Choroid plexus epithelial cell (primary cell): ENCODE measurements around the gene TBC1D14.

Experiments
- DNase-seq: peaks from one replicate; pipeline ENCODE4 v3.0.0-alpha.2; 2010; ENCODE audit warnings: low read depth
- H3K4me3 ChIP-seq: 2 replicates; pipeline ENCODE4 v1.5.1; 2011; ENCODE audit warnings: low read depth, mild to moderate bottlenecking, control low read depth, low read length, moderate library complexity
- TF ChIP-seq, protein P1 (sequence below): conservative IDR thresholded peaks from 2 replicates; pipeline ENCODE4 v1.5.1; 2011; ENCODE audit warnings: low read depth, mild to moderate bottlenecking, control low read depth, inconsistent platforms, low read length, moderate library complexity

TBC1D14 gene

DNA sequence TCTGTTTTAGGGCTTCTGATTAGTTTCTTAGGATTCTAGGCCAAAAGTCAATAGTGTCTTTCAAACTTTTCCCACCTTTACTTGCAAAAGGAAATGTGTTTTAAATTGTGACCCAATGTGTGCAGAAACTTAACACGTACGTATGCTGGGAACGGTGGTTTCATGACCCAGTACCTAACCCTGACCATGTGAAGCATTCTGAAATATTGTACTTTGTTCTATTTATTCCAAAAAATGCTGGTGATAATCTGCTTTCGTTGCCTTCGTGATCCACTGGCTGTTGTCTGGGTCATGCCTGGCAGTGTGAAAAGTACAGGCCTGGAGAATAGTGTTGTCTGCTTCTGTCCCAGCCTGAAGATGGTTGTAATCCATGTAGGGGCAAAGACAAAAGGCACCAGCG, 106.9 kb downstream of the TBC1D14 start:
- no peak overlapping the region for H3K4me3 ChIP-seq
- TF ChIP-seq, protein P1, sequence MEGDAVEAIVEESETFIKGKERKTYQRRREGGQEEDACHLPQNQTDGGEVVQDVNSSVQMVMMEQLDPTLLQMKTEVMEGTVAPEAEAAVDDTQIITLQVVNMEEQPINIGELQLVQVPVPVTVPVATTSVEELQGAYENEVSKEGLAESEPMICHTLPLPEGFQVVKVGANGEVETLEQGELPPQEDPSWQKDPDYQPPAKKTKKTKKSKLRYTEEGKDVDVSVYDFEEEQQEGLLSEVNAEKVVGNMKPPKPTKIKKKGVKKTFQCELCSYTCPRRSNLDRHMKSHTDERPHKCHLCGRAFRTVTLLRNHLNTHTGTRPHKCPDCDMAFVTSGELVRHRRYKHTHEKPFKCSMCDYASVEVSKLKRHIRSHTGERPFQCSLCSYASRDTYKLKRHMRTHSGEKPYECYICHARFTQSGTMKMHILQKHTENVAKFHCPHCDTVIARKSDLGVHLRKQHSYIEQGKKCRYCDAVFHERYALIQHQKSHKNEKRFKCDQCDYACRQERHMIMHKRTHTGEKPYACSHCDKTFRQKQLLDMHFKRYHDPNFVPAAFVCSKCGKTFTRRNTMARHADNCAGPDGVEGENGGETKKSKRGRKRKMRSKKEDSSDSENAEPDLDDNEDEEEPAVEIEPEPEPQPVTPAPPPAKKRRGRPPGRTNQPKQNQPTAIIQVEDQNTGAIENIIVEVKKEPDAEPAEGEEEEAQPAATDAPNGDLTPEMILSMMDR = no peak
- no peak for DNase-seq

GRCh38 chr4:7017446-7018048, 107.9 kb downstream of the TBC1D14 start:
- H3K4me3 ChIP-seq = no peak overlapping the region
- TF ChIP-seq, protein P1 = no peak
- DNase-seq = no peak

- no peak for DNase-seq
- H3K4me3 ChIP-seq = no peak overlapping the region
- TF ChIP-seq, protein P1 = no peak
These were observed 108.7 kb downstream of the TBC1D14 start for GRCh38 chr4:7018281-7018680.

GRCh38 chr4:7019367-7019766, 109.7 kb downstream of the TBC1D14 start:
- TF ChIP-seq, protein P1 = no peak
- DNase-seq = no peak
- no peak overlapping the region for H3K4me3 ChIP-seq

DNA sequence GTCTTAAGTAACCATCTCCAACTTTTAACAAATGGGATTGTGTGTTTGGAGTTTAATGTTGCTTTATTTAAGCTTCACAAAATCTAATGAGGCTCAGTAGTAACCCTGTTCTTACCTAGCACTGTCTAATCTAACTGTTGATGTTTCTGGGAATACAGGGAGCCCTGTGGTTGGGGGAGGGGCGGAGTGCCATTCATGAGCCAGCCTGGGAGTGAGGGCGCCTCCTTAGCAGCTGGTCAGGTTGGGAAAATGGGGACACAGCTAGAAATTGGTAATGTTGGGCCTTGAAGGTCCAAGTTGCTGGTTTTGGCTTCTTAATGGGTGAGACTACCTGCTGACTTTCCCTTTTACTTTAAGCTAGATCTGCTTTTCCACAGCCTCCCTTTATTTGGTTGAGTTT, 110.7 kb downstream of the TBC1D14 start:
- TF ChIP-seq, protein P1 = no peak
- no peak for DNase-seq
- H3K4me3 ChIP-seq = no peak overlapping the region

- no peak for DNase-seq
These were observed 111.2 kb downstream of the TBC1D14 start for GRCh38 chr4:7020856-7021255.

DNA sequence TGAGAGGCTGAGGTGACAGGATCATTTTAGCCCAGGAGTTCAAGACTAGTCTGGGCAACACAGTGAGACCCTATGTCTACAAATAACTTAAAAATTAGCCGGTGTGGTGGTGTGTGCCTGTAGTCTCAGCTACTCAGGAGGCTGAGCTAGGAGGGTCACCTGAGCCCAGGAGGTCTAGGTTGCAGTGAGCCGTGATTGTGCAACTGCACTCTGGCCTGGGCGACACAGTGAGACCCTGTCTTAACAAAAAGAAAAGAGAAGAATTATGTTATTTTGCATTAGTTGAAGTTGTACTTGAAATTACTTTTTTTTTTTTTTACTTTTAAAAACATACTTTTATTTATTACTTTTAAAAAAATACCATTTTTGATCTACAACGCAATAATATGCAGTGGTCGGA, 111.7 kb downstream of the TBC1D14 start:
- DNase-seq = no peak
- no peak overlapping the region for H3K4me3 ChIP-seq
- TF ChIP-seq, protein P1 = no peak

More at GRCh38 chr4:7020856-7021255, 111.2 kb downstream of the TBC1D14 start:
- H3K4me3 ChIP-seq = no peak overlapping the region
- TF ChIP-seq, protein P1 = no peak
